Neural progenitor cell (in vitro differentiated cells): ENCODE data around the gene TBXT.

Experiments
- EZH2 ChIP-seq: fragments of 200-600 bp; sonication (generic); IDR thresholded peaks from 2 replicates; pipeline ENCODE4 v1.6.1; 2017; ENCODE audit warnings: antibody characterized with exemption, mild to moderate bottlenecking, moderate library complexity
- TF ChIP-seq, protein P1 (sequence below): fragments of 200-600 bp; sonication (generic); IDR thresholded peaks from 2 replicates; pipeline ENCODE4 v1.5.1; 2017; ENCODE audit warnings: antibody characterized with exemption, mild to moderate bottlenecking

- TF ChIP-seq, protein P1, sequence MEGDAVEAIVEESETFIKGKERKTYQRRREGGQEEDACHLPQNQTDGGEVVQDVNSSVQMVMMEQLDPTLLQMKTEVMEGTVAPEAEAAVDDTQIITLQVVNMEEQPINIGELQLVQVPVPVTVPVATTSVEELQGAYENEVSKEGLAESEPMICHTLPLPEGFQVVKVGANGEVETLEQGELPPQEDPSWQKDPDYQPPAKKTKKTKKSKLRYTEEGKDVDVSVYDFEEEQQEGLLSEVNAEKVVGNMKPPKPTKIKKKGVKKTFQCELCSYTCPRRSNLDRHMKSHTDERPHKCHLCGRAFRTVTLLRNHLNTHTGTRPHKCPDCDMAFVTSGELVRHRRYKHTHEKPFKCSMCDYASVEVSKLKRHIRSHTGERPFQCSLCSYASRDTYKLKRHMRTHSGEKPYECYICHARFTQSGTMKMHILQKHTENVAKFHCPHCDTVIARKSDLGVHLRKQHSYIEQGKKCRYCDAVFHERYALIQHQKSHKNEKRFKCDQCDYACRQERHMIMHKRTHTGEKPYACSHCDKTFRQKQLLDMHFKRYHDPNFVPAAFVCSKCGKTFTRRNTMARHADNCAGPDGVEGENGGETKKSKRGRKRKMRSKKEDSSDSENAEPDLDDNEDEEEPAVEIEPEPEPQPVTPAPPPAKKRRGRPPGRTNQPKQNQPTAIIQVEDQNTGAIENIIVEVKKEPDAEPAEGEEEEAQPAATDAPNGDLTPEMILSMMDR = no peak
- peak; percentile 88 for TF ChIP-seq EZH2
Observed at GRCh38 chr6:166169549-166170421, 2.1 kb upstream of the TBXT start.
